ENCODE results near the gene ATOX1. TPM values are rescaled to one million over a fixed set of nuclear protein-coding genes. Genes with fewer than 3 reads are reported as not detected.

Gene ATOX1
- total RNA-seq, 4 donors from 2014 or later, result 73.4 to 236 (median 157) TPM

DNA sequence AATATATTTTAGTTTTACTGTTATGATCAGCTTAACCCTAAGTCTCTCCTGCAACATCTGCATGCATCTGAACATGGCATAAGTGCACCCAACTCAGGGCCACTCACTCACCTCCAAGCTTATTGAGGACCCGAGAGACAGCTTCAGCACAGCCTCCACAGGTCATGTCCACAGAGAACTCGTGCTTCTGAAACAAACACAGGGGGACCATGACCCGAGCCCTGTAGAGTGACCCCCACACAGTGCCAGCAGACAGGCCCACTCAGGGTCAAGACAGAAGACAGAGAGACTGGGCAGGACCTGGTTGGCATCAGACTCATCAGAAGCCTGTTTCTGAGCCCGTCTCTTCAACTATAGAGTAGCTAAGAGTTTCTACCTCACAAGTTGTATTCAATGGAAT is 6.8 kb downstream of the ATOX1 start:
- Histone ChIP-seq H3K4me1 (peaks cover 7 to 11% of the 10 kb centered on the region in 2 donors), H3K4me3 (replicated peaks in 1 of 3) (no peak overlapping the region), H3K27me3 (no peaks in the 10 kb centered on the region), H3K9me3 (no peaks in the 10 kb centered on the region), H3K27ac (no peak overlapping the region), H3K36me3 (no peaks in the 10 kb centered on the region)
- TF ChIP-seq POLR2A (IDR thresholded peaks at IDR 0.05), result no peak
- TF ChIP-seq, protein P1, sequence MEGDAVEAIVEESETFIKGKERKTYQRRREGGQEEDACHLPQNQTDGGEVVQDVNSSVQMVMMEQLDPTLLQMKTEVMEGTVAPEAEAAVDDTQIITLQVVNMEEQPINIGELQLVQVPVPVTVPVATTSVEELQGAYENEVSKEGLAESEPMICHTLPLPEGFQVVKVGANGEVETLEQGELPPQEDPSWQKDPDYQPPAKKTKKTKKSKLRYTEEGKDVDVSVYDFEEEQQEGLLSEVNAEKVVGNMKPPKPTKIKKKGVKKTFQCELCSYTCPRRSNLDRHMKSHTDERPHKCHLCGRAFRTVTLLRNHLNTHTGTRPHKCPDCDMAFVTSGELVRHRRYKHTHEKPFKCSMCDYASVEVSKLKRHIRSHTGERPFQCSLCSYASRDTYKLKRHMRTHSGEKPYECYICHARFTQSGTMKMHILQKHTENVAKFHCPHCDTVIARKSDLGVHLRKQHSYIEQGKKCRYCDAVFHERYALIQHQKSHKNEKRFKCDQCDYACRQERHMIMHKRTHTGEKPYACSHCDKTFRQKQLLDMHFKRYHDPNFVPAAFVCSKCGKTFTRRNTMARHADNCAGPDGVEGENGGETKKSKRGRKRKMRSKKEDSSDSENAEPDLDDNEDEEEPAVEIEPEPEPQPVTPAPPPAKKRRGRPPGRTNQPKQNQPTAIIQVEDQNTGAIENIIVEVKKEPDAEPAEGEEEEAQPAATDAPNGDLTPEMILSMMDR (IDR thresholded peaks at IDR 0.05), result no peak
- intact Hi-C loops (cut with DNase I), result no loop called here
- DNase-seq, result no peak
- 96 to 98% methylated on average over 4 of the region's 4 CpGs for WGBS, 2 donors

DNA sequence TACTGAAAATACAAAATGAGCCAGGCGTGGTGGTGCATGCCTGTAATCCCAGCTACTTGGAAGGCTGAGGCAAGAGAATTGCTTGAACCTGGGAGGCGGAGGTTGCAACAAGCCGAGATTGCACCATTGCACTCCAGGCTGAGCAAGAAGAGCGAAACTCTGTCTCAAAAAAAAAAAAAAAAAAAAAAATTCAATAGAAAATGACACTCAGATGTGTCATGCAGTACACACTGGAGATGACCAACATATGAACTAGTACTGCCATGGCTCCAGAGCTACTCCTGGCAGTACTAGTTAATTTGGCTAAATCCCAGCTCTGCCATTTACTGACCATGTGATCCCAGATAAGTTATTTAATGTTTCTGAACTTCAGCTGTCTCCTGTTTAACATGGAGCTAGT is 7.3 kb downstream of the ATOX1 start:
- peaks cover 9 to 16% of the 10 kb centered on the region in 2 donors for H3K4me1 ChIP-seq
- H3K36me3 ChIP-seq, result no peaks in the 10 kb centered on the region
- H3K9me3 ChIP-seq, result no peaks in the 10 kb centered on the region
- 99% methylated on average over 4 of the region's 4 CpGs for WGBS, 2 donors
- TF ChIP-seq, protein P1 (IDR thresholded peaks at IDR 0.05), result no peak
- no peak for TF ChIP-seq POLR2A (IDR thresholded peaks at IDR 0.05)
- no peak overlapping the region for H3K4me3 ChIP-seq (replicated peaks in 1 of 3)
- intact Hi-C loops (cut with DNase I), result no loop called here
- DNase-seq, result no peak
- H3K27me3 ChIP-seq, result no peaks in the 10 kb centered on the region
- H3K27ac ChIP-seq, result no peak overlapping the region

DNA sequence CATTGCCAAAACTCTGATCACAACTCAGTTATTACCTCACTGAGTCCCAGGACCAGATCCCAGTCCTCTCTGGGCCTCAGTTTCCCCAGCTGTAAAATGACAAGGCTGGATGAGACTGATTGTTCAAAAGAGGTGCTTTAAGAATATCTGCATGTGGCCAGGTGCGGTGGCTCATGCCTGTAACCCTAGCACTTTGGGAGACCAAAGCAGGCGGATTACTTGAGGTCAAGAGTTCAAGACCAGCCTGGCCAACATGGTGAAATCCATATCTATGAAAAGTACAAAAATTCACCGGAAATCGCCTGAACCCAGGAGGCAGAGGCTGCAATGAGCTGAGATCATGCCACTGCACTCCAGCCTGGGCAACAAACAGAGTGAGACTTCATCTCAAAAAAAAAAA is 8.3 kb downstream of the ATOX1 start:
- TF ChIP-seq, protein P1 (IDR thresholded peaks at IDR 0.05), result no peak
- TF ChIP-seq POLR2A (IDR thresholded peaks at IDR 0.05), result no peak
- Histone ChIP-seq H3K4me1 (peaks cover 13 to 20% of the 10 kb centered on the region in 2 donors), H3K4me3 (replicated peaks in 1 of 3) (no peak overlapping the region), H3K36me3 (no peaks in the 10 kb centered on the region), H3K27me3 (no peaks in the 10 kb centered on the region), H3K9me3 (no peaks in the 10 kb centered on the region), H3K27ac (no peak overlapping the region)
- intact Hi-C loops (cut with DNase I), result no loop called here
- 94 to 96% methylated on average over 4 of the region's 4 CpGs for WGBS, 2 donors
- no peak for DNase-seq

DNA sequence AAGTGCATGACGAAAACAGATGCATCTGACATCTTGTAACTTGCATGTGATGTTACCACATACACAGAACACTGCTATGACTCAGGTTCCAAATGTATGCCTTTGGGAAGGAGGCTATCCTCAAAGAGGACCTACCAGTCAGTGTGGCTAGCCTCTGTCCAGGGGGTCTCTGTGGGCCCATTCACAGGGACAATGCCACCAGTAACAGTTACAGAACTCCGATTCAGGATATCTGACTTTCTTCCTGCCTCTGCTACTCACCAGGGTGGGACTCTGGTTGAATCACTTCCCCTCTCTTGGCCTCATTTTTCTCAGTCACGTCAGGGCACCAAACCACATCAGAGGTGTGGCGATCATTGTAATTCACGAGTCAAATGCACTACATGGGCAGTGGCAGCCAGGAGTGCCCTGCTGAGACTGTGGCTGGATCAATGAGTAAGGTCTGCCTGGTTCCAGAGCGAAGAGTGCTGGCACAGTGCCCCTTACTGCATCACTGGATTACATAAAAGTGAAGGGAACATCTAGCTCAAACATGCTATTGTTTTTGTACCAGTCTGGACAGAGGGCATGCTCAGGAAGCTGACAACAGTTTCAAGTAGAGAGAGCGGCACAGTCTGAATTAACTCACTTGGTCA is 13.2 kb downstream of the ATOX1 start:
- no peaks in the 10 kb centered on the region for H3K36me3 ChIP-seq
- 38 to 62% methylated on average over 5 to 7 of the region's 7 CpGs for WGBS, 2 donors
- peaks cover 12 to 25% of the 10 kb centered on the region in 2 donors for H3K4me1 ChIP-seq
- peak overlapping the region; percentile 70 to 82 (median 76) for H3K27ac ChIP-seq
- TF ChIP-seq, protein P1 (IDR thresholded peaks at IDR 0.05), result peak in 2 of 6 experiments; percentile 6 to 22
- peak in 1 of 2 donors; percentile 46 for TF ChIP-seq POLR2A (IDR thresholded peaks at IDR 0.05)
- H3K4me3 ChIP-seq (replicated peaks in 1 of 3), result no peak overlapping the region
- peak; percentile 97 to 98 for DNase-seq
- no peaks in the 10 kb centered on the region for H3K27me3 ChIP-seq
- no peaks in the 10 kb centered on the region for H3K9me3 ChIP-seq
- intact Hi-C loops (cut with DNase I), result no loop called here

DNA sequence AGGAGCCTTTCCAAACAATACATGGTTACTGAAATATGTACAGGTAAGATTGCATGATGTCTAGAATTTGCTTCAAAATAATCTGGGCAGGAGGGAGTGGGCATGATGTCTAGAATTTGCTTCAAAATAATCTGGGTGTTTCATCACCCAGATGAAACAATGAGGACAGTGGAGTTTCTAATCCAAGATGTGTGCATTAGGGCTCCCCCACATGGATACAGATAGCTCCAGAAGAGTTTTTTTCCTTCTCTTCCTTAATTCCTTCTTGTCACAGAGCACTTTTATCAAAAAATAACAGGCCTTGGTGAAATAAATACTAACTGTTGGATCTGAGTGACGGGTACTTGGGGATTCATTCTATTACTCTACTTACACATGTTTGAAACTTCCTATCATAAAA is 14.9 kb downstream of the ATOX1 start:
- WGBS, 2 donors, result 92 to 95% methylated on average over 1 of the region's 1 CpG
- Histone ChIP-seq H3K4me1 (peaks cover 12 to 29% of the 10 kb centered on the region in 2 donors), H3K27ac (no peak overlapping the region), H3K4me3 (replicated peaks in 1 of 3) (no peak overlapping the region), H3K9me3 (no peaks in the 10 kb centered on the region), H3K27me3 (no peaks in the 10 kb centered on the region), H3K36me3 (no peaks in the 10 kb centered on the region)
- intact Hi-C loops (cut with DNase I), result no loop called here
- no peak for DNase-seq
- no peak for TF ChIP-seq POLR2A (IDR thresholded peaks at IDR 0.05)
- TF ChIP-seq, protein P1 (IDR thresholded peaks at IDR 0.05), result no peak

Data from thyroid gland (tissue), 4 donors.